ENCODE results near the gene MEGF6.

Gene MEGF6

DNA sequence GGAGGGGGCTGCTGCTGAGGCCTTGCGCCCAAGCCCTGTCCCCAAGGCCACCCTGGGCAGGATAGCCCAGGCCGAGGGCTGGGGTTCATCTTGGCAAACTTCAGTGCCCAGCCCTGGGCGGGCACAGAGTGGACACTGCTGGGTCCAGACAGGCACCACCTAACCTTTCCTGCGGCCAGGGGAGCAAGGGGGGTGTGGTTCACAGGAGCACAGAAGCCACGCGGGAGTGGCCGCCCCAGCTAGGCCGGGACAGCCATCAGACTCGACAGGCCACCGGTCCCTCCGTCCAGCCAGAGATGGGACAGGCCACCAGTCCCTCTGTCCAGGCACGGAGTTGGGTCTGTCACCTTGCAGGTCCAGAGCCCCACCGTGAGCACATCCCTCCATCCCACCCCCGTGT is 127.9 kb downstream of the MEGF6 start:
- peaks cover 4% of the 10 kb centered on the region for H3K9me3 ChIP-seq (ENCODE audit: control insufficient read depth, low read length)
- no peaks in the 10 kb centered on the region for H3K4me1 ChIP-seq (ENCODE audit: control insufficient read depth, insufficient read depth, low read length, poor library complexity, severe bottlenecking)
- 92 to 94% methylated on average over 14 of the region's 14 CpGs for WGBS, 2 experiments (ENCODE audit: insufficient coverage in 2 of 2)
- H3K36me3 ChIP-seq (ENCODE audit: control insufficient read depth, insufficient read depth, low read length) = no peaks in the 10 kb centered on the region
- H3K4me3 ChIP-seq (ENCODE audit: extremely low read depth, insufficient read depth, low read length, poor library complexity, severe bottlenecking) = no peak overlapping the region
- no peak overlapping the region for H3K27ac ChIP-seq (ENCODE audit: low read depth, low read length, severe bottlenecking)

DNA sequence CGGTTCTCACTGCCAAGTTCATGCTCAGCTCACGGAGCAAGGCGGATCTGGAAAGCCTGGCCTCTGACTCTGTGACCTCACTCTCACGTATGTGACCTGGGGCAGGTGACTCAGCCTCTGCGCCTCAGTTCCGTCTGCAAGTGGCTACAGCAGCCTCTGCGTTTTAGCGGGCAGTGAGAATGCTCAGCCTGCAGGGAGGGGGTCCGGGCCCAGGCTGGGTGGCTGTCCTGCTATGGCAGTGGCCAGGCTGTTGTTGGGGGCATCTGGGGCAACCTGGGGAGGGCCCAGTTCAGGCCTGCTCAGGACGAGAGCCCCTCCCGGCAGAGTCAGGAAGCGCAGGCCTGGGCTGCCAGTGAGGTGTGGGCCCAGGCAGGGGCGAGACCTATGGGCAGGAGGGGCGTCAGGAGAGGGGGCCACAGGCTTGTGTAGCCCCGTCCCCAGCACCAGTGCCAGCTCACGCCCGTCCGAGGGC is 128.9 kb downstream of the MEGF6 start:
- H3K9me3 ChIP-seq (ENCODE audit: control insufficient read depth, low read length) = no peaks in the 10 kb centered on the region
- H3K4me1 ChIP-seq (ENCODE audit: control insufficient read depth, insufficient read depth, low read length, poor library complexity, severe bottlenecking) = no peaks in the 10 kb centered on the region
- H3K27ac ChIP-seq (ENCODE audit: low read depth, low read length, severe bottlenecking) = no peak overlapping the region
- WGBS, 2 experiments (ENCODE audit: insufficient coverage in 2 of 2) = 83 to 89% methylated on average over 17 to 18 of the region's 18 CpGs
- no peaks in the 10 kb centered on the region for H3K36me3 ChIP-seq (ENCODE audit: control insufficient read depth, insufficient read depth, low read length)
- H3K4me3 ChIP-seq (ENCODE audit: extremely low read depth, insufficient read depth, low read length, poor library complexity, severe bottlenecking) = no peak overlapping the region

DNA sequence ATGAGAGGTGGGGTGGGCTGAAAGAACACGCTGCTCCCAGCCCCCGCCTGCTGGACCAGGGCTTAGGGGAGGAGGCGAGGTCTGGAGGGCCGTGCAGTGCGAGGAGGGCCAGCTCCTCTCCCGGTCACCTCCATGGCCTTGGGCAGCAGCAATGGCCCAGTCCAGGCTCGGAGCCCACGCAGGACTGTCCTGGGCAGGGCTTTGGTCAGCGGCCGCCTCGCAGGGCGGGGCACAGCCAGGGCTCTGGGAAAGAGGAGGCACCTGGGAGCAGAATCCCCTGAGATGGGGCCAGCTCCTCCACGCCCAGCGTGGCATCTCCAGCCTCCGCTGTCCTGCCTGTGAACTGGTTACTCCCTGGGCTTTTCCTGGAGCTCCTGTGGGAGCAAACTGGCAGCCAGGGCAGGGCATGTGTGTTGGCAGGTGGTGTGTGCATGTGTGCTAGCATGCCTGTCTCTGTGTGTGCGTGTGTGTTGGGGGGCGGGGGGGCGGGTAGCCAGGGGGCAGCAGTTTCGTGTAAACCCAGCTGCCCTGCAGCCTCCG is 129.4 kb downstream of the MEGF6 start:
- H3K36me3 ChIP-seq (ENCODE audit: control insufficient read depth, insufficient read depth, low read length) = no peaks in the 10 kb centered on the region
- WGBS, 2 experiments (ENCODE audit: insufficient coverage in 2 of 2) = 88 to 90% methylated on average over 17 to 19 of the region's 20 CpGs
- H3K4me1 ChIP-seq (ENCODE audit: control insufficient read depth, insufficient read depth, low read length, poor library complexity, severe bottlenecking) = no peaks in the 10 kb centered on the region
- H3K9me3 ChIP-seq (ENCODE audit: control insufficient read depth, low read length) = no peaks in the 10 kb centered on the region
- no peak overlapping the region for H3K27ac ChIP-seq (ENCODE audit: low read depth, low read length, severe bottlenecking)
- H3K4me3 ChIP-seq (ENCODE audit: extremely low read depth, insufficient read depth, low read length, poor library complexity, severe bottlenecking) = no peak overlapping the region

DNA sequence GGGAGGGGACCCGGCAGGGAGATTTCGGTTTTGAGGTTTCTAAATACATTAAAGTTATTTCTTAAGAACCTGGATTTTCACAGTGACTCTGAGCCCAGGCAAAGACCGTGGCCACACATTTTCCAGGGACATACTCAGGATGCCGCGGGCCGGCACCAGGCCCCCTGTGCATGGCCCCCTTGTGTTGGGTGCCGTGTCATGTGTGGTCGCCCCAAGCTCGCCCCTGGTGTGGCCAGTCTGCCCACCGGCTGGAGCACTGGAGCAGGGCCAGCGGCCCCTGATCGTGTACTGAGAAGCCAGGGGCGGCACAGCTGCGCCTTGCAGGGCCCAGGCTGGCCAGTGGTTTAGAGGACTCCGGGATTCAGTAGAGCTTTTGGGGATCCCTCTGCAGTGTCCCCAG is 130.3 kb downstream of the MEGF6 start:
- Histone ChIP-seq H3K9me3 (ENCODE audit: control insufficient read depth, low read length) (no peaks in the 10 kb centered on the region), H3K36me3 (ENCODE audit: control insufficient read depth, insufficient read depth, low read length) (no peaks in the 10 kb centered on the region), H3K4me3 (ENCODE audit: extremely low read depth, insufficient read depth, low read length, poor library complexity, severe bottlenecking) (no peak overlapping the region), H3K4me1 (ENCODE audit: control insufficient read depth, insufficient read depth, low read length, poor library complexity, severe bottlenecking) (no peaks in the 10 kb centered on the region), H3K27ac (ENCODE audit: low read depth, low read length, severe bottlenecking) (no peak overlapping the region)
- WGBS, 2 experiments (ENCODE audit: insufficient coverage in 2 of 2) = 86 to 87% methylated on average over 13 to 14 of the region's 15 CpGs

DNA sequence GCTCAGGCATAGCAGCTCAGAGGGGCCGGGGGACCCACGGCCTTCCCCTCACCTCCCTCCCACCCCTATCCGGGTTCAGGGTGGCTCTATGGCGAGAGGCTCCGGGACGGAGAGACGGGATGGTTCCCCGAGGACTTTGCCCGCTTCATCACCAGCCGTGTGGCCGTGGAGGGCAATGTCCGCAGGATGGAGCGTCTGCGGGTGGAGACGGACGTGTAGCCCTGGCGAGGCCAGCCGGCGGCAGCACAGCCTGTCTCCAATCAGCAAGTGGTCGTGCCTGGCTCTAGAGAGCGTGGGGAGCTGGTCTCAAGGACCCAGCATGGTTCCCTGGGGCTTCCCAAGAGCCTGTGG is 131.0 kb downstream of the MEGF6 start:
- no peaks in the 10 kb centered on the region for H3K4me1 ChIP-seq (ENCODE audit: control insufficient read depth, insufficient read depth, low read length, poor library complexity, severe bottlenecking)
- H3K27ac ChIP-seq (ENCODE audit: low read depth, low read length, severe bottlenecking) = no peak overlapping the region
- no peak overlapping the region for H3K4me3 ChIP-seq (ENCODE audit: extremely low read depth, insufficient read depth, low read length, poor library complexity, severe bottlenecking)
- WGBS, 2 experiments (ENCODE audit: insufficient coverage in 2 of 2) = 94 to 96% methylated on average over 15 to 20 of the region's 21 CpGs
- H3K36me3 ChIP-seq (ENCODE audit: control insufficient read depth, insufficient read depth, low read length) = no peaks in the 10 kb centered on the region
- no peaks in the 10 kb centered on the region for H3K9me3 ChIP-seq (ENCODE audit: control insufficient read depth, low read length)

DNA sequence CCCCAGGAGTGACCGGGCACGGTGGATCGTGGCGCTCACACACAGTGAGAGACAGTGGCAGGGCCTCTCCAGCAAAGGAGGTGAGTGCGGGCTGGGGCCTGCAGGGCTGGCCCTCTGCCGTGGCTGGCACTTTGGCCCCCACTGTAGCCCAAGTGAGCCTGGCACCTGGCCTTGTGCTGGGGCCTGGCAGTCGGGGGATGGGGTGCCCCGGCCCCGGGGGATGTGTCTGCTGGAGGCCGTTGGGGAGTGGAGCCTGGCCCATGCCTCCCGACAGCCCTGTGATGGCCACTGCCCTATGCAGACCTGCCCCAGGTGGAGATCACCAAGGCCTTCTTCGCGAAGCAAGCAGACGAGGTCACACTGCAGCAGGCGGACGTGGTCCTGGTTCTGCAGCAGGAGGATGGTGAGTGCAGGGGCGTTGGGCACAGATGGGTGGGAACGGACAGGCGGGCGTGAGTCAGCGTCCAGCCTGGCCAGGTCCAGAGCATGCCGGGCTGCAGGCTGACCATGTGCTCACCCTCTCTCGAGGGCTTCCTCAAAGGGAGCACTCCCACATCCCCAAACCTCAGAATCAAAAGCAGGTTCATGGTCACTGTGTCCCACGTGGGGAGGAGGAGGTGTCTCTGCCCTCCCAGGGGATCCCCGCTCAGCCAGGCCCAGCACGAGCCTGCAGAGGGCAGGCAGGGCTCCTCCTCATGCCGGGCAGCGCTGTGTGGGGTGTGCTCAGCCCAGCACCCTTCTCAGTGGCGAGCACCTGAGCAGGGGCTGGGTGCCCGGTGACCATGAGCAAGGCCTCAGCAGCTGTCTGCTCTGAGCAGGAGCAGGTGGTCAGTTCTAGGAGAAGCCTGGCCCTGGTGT is 131.6 kb downstream of the MEGF6 start:
- WGBS, 2 experiments (ENCODE audit: insufficient coverage in 2 of 2) = 92 to 94% methylated on average over 26 to 27 of the region's 30 CpGs
- H3K36me3 ChIP-seq (ENCODE audit: control insufficient read depth, insufficient read depth, low read length) = no peaks in the 10 kb centered on the region

DNA sequence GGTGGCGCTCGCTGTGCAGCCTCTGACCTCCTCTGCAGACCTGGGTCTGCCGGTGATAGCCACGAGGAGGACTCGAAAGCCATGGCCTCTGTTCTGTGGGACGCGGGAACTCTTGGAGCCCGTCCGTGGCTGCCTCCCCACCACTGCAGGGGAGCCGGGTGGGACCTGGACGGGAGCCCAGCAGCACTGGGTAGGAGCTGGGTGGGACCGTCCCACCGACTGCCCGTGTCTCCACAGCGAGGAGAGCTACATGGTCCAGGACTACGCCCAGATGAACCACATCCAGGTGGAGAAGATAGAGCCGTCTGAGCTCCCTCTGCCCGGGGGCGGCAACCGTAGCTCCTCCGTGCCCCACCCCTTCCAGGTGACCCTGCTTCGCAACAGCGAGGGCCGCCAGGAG is 133.1 kb downstream of the MEGF6 start:
- H3K4me1 ChIP-seq (ENCODE audit: control insufficient read depth, insufficient read depth, low read length, poor library complexity, severe bottlenecking) = no peaks in the 10 kb centered on the region
- no peak overlapping the region for H3K27ac ChIP-seq (ENCODE audit: low read depth, low read length, severe bottlenecking)
- H3K9me3 ChIP-seq (ENCODE audit: control insufficient read depth, low read length) = no peaks in the 10 kb centered on the region
- H3K4me3 ChIP-seq (ENCODE audit: extremely low read depth, insufficient read depth, low read length, poor library complexity, severe bottlenecking) = no peak overlapping the region
- WGBS, 2 experiments (ENCODE audit: insufficient coverage in 2 of 2) = 92 to 94% methylated on average over 23 to 24 of the region's 24 CpGs
- no peaks in the 10 kb centered on the region for H3K36me3 ChIP-seq (ENCODE audit: control insufficient read depth, insufficient read depth, low read length)

More for the DNA sequence above, 131.6 kb downstream of the MEGF6 start:
- H3K9me3 ChIP-seq (ENCODE audit: control insufficient read depth, low read length) = no peaks in the 10 kb centered on the region
- H3K4me1 ChIP-seq (ENCODE audit: control insufficient read depth, insufficient read depth, low read length, poor library complexity, severe bottlenecking) = no peaks in the 10 kb centered on the region
- no peak overlapping the region for H3K27ac ChIP-seq (ENCODE audit: low read depth, low read length, severe bottlenecking)
- H3K4me3 ChIP-seq (ENCODE audit: extremely low read depth, insufficient read depth, low read length, poor library complexity, severe bottlenecking) = no peak overlapping the region

DNA sequence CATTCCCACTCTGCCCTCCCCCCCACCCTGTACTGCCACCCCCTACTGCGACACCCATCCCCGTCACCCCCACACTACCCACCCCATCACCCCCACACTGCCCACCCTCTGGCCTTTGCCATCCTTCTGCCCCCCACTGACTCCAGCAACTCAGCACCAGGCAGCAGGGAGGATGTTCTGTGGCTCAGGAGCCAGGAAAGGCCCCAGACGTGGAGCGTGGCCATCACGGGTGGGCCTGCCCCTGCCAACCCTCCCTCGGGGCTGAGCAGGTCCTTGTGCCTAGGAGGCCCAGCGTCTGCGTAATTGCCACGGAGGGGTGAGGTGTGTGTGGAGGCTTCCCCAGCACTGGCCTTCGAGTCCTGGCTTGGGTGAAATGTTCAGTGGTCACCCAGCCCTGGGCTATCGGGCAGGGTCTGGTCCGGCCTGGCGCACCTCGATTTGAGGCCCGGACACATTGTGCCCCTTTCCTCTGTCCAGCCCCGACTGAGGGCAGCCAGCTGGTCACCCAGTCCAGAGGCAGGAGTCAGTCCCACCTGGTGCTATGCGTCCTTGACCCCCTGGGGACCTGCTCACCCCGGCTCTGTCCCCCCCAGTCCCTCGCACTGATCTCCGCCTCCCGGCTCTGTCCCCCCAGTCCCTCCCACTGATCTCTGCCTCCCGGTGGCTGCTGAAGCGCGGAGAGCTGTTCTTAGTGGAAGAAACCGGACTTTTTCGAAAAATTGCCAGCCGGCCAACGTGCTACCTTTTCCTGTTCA is 133.9 kb downstream of the MEGF6 start:
- 90 to 92% methylated on average over 19 to 20 of the region's 28 CpGs for WGBS, 2 experiments (ENCODE audit: insufficient coverage in 2 of 2)
- Histone ChIP-seq H3K27ac (ENCODE audit: low read depth, low read length, severe bottlenecking) (no peak overlapping the region), H3K4me3 (ENCODE audit: extremely low read depth, insufficient read depth, low read length, poor library complexity, severe bottlenecking) (no peak overlapping the region), H3K36me3 (ENCODE audit: control insufficient read depth, insufficient read depth, low read length) (no peaks in the 10 kb centered on the region), H3K9me3 (ENCODE audit: control insufficient read depth, low read length) (no peaks in the 10 kb centered on the region), H3K4me1 (ENCODE audit: control insufficient read depth, insufficient read depth, low read length, poor library complexity, severe bottlenecking) (no peaks in the 10 kb centered on the region)

DNA sequence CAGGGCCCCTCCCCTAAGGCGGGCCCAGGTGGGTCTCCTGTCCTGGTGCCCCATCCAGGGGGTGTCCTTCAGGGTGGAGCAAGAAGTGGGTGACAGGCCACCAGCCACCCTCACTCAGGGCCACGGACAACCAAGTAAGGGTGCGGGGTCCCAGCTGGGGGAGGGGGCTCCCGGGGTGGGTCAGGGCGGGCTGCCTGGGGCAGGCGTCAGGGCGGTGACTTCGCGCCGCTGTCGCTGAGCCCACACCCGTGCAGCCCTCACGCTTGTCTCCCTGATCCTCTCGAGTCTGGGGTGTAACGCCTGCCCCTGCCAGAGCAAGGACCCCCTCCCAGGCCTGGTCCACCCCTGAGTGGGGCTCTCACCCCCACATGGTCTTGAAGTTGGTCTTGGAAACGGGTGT is 134.6 kb downstream of the MEGF6 start:
- H3K27ac ChIP-seq (ENCODE audit: low read depth, low read length, severe bottlenecking) = no peak overlapping the region
- peaks cover 7% of the 10 kb centered on the region for H3K4me1 ChIP-seq (ENCODE audit: control insufficient read depth, insufficient read depth, low read length, poor library complexity, severe bottlenecking)
- no peaks in the 10 kb centered on the region for H3K36me3 ChIP-seq (ENCODE audit: control insufficient read depth, insufficient read depth, low read length)
- WGBS, 2 experiments (ENCODE audit: insufficient coverage in 2 of 2) = 95 to 97% methylated on average over 13 to 14 of the region's 16 CpGs
- no peaks in the 10 kb centered on the region for H3K9me3 ChIP-seq (ENCODE audit: control insufficient read depth, low read length)
- H3K4me3 ChIP-seq (ENCODE audit: extremely low read depth, insufficient read depth, low read length, poor library complexity, severe bottlenecking) = no peak overlapping the region

DNA sequence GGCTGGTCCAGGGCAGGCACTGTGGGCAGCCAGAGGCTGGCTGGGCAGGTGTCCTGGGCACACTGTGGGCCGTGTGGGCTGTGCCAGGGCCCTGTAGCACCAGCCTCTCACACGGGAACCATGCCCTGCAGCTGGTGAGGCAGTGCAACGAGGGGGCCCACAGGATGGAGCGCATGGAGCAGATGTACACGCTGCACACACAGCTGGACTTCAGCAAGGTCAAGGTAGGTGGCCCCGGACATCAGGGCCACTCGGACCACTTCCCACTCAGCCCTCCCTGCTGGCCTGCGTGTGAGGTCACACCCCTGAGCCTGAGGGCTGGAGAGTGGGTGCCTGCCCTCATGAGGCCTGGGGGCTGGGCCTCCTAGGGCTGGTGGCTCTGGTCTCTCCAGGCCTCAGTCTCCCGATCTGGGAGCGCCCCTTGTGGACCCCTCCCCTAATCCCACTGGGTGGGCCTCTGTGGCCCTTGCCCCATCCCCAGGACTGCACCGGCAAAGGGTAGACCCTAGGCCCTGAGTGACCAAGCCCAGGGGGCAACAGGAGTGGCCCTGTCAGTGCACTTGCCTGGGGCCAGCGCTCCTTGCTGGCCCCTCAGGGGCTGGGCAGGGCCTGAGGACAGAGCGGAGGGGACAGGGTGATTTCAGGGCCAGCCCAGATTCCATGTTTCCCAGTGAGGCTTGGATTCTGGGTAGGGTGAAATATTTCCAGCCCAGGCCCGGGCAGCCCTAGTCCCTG is 135.3 kb downstream of the MEGF6 start:
- H3K4me1 ChIP-seq (ENCODE audit: control insufficient read depth, insufficient read depth, low read length, poor library complexity, severe bottlenecking) = peaks cover 10% of the 10 kb centered on the region
- no peak overlapping the region for H3K27ac ChIP-seq (ENCODE audit: low read depth, low read length, severe bottlenecking)
- H3K9me3 ChIP-seq (ENCODE audit: control insufficient read depth, low read length) = no peaks in the 10 kb centered on the region
- WGBS, 2 experiments (ENCODE audit: insufficient coverage in 2 of 2) = 93 to 96% methylated on average over 12 to 13 of the region's 14 CpGs
- H3K4me3 ChIP-seq (ENCODE audit: extremely low read depth, insufficient read depth, low read length, poor library complexity, severe bottlenecking) = no peak overlapping the region
- no peaks in the 10 kb centered on the region for H3K36me3 ChIP-seq (ENCODE audit: control insufficient read depth, insufficient read depth, low read length)
